ENCODE results near the gene CBARP. TPM values are rescaled to one million over a fixed set of nuclear protein-coding genes. Genes with fewer than 3 reads are reported as not detected.

Gene CBARP
- total and polyA plus RNA-seq, 2 of the 13 experiments (the other 11 are each of a cell fraction or from before 2014, with no cell fraction given), result 1.2 to 1.4 TPM

DNA sequence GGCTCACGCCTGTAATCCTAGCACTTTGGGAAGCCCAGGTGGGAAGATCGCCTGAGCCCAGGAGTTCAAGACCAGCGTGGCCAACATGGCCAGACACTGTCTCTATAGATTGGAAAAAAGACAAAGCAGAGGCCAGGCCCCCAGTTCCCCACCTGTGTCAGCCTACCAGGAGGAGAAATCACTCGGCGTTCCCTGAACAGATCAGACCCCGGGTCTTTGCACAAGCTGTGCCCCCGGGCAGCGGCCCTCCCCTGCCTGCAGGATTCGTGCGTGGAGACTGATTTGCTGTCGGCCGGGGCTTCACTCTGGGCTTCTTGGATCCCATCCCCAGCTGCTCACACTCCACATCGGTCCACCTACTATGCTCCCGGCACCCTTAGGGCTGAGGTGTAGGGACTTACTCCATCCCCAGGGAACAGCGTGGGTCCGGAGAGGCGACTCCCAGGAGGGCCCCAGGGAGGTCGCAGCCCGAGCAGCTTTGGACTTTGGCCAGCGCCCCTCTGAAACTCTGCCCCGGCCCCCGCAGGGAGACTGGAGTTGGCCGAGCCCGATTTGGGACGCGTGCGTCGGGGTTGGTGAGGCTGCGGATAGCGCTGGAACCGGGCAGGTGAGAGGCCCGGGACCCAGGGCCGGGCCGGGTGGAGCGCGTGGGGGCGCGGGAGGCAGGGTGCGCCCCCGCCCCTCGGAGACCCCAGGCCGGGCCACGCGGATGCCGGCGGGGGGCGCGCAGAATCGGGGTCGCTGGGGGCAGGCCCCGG is 47.4 kb upstream of the CBARP start (continued):
- no peak for TF ChIP-seq SIN3A (IDR thresholded peaks at IDR 0.05; ENCODE audit: borderline replicate concordance, low read depth, low read length)
- 0 out of 2 replicates have a peak, but pooled peaks have one; percentile 41 for TF ChIP-seq HNRNPL (IDR thresholded peaks at IDR 0.05; ENCODE audit: low read depth, low read length)
- TF ChIP-seq TCF12 (IDR thresholded peaks at IDR 0.05), result no peak
- no peak for TF ChIP-seq TCF12 (CRISPR knock-in tag; IDR thresholded peaks at IDR 0.05)
- no peak for TF ChIP-seq CCDC6 (CRISPR knock-in tag; IDR thresholded peaks at IDR 0.05)
- TF ChIP-seq NBN (conservative IDR thresholded peaks at IDR 0.05), result no peak
- peak; percentile 81 for TF ChIP-seq ZBTB7B (CRISPR knock-in tag; IDR thresholded peaks at IDR 0.05)
- 0 out of 2 replicates have a peak, but pooled peaks have one; percentile 1 for TF ChIP-seq ZNF776 (CRISPR knock-in tag; IDR thresholded peaks at IDR 0.05)
- no peak for TF ChIP-seq ZNF136 (CRISPR knock-in tag; IDR thresholded peaks at IDR 0.05; ENCODE audit: low read depth)
- TF ChIP-seq, protein P1, sequence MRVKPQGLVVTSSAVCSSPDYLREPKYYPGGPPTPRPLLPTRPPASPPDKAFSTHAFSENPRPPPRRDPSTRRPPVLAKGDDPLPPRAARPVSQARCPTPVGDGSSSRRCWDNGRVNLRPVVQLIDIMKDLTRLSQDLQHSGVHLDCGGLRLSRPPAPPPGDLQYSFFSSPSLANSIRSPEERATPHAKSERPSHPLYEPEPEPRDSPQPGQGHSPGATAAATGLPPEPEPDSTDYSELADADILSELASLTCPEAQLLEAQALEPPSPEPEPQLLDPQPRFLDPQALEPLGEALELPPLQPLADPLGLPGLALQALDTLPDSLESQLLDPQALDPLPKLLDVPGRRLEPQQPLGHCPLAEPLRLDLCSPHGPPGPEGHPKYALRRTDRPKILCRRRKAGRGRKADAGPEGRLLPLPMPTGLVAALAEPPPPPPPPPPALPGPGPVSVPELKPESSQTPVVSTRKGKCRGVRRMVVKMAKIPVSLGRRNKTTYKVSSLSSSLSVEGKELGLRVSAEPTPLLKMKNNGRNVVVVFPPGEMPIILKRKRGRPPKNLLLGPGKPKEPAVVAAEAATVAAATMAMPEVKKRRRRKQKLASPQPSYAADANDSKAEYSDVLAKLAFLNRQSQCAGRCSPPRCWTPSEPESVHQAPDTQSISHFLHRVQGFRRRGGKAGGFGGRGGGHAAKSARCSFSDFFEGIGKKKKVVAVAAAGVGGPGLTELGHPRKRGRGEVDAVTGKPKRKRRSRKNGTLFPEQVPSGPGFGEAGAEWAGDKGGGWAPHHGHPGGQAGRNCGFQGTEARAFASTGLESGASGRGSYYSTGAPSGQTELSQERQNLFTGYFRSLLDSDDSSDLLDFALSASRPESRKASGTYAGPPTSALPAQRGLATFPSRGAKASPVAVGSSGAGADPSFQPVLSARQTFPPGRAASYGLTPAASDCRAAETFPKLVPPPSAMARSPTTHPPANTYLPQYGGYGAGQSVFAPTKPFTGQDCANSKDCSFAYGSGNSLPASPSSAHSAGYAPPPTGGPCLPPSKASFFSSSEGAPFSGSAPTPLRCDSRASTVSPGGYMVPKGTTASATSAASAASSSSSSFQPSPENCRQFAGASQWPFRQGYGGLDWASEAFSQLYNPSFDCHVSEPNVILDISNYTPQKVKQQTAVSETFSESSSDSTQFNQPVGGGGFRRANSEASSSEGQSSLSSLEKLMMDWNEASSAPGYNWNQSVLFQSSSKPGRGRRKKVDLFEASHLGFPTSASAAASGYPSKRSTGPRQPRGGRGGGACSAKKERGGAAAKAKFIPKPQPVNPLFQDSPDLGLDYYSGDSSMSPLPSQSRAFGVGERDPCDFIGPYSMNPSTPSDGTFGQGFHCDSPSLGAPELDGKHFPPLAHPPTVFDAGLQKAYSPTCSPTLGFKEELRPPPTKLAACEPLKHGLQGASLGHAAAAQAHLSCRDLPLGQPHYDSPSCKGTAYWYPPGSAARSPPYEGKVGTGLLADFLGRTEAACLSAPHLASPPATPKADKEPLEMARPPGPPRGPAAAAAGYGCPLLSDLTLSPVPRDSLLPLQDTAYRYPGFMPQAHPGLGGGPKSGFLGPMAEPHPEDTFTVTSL (CRISPR knock-in tag; IDR thresholded peaks at IDR 0.05; ENCODE audit: borderline replicate concordance), result no peak
- TF ChIP-seq MED1 (CRISPR knock-in tag; IDR thresholded peaks at IDR 0.05), result 0 out of 2 replicates have a peak, but pooled peaks have one; percentile 22
- TF ChIP-seq PTBP1 (IDR thresholded peaks at IDR 0.05; ENCODE audit: low read depth, low read length, poor library complexity, severe bottlenecking), result no peak
- TF ChIP-seq, protein P2, sequence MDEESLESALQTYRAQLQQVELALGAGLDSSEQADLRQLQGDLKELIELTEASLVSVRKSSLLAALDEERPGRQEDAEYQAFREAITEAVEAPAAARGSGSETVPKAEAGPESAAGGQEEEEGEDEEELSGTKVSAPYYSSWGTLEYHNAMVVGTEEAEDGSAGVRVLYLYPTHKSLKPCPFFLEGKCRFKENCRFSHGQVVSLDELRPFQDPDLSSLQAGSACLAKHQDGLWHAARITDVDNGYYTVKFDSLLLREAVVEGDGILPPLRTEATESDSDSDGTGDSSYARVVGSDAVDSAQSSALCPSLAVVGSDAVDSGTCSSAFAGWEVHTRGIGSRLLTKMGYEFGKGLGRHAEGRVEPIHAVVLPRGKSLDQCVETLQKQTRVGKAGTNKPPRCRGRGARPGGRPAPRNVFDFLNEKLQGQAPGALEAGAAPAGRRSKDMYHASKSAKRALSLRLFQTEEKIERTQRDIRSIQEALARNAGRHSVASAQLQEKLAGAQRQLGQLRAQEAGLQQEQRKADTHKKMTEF (CRISPR knock-in tag; IDR thresholded peaks at IDR 0.05), result 0 out of 2 replicates have a peak, but pooled peaks have one; percentile 10
- TF ChIP-seq, protein P3, sequence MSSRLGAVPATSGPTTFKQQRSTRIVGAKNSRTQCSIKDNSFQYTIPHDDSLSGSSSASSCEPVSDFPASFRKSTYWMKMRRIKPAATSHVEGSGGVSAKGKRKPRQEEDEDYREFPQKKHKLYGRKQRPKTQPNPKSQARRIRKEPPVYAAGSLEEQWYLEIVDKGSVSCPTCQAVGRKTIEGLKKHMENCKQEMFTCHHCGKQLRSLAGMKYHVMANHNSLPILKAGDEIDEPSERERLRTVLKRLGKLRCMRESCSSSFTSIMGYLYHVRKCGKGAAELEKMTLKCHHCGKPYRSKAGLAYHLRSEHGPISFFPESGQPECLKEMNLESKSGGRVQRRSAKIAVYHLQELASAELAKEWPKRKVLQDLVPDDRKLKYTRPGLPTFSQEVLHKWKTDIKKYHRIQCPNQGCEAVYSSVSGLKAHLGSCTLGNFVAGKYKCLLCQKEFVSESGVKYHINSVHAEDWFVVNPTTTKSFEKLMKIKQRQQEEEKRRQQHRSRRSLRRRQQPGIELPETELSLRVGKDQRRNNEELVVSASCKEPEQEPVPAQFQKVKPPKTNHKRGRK (CRISPR knock-in tag; IDR thresholded peaks at IDR 0.05), result no peak
- TF ChIP-seq ZNF446 (CRISPR knock-in tag; IDR thresholded peaks at IDR 0.05), result no peak
- no peak for TF ChIP-seq ZSCAN20 (CRISPR knock-in tag; IDR thresholded peaks at IDR 0.05; ENCODE audit: borderline replicate concordance)
- TF ChIP-seq MTF2 (CRISPR knock-in tag; IDR thresholded peaks at IDR 0.05; ENCODE audit: borderline replicate concordance), result no peak
- no peak for TF ChIP-seq ZNF329 (CRISPR knock-in tag; IDR thresholded peaks at IDR 0.05; ENCODE audit: low read depth)
